Esophagus muscularis mucosa (tissue), 4 donors: ENCODE measurements around the gene SRGAP3. TPM values are rescaled to one million over a fixed set of nuclear protein-coding genes. Genes with fewer than 3 reads are reported as not detected.

Source experiments
- DNase-seq: peaks from one replicate; pipeline ENCODE4 v3.0.0-alpha.2; 2017; ENCODE audit errors: extremely low spot score
- H3K27ac ChIP-seq, 4 donors: fragments of 200-600 bp; sonication (generic); replicated peaks in 1 of 4; 1 replicate in 3 of 4; 2 replicates in 1 of 4; pipeline ENCODE4 v1.5.1; 2016 to 2019; ENCODE audit warnings: mild to moderate bottlenecking in 1 of 4
- H3K27me3 ChIP-seq, 4 donors: fragments of 200-600 bp; sonication (generic); one replicate each; pipeline versions ENCODE4 v1.5.1 to v1.6.0; 2016 to 2019
- H3K36me3 ChIP-seq, 4 donors: fragments of 200-600 bp; sonication (generic); one replicate each; pipeline ENCODE4 v1.5.1; 2016 to 2019
- H3K4me1 ChIP-seq, 4 donors: fragments of 200-600 bp; sonication (generic); one replicate each; pipeline ENCODE4 v1.5.1; 2016 to 2019
- H3K4me3 ChIP-seq, 4 donors: fragments of 200-600 bp; sonication (generic); 1 replicate in 2 of 4; 2 replicates in 2 of 4; pipeline ENCODE4 v1.5.1; 2016 to 2019; ENCODE audit warnings: mild to moderate bottlenecking in 4 of 4, moderate library complexity in 1 of 4
- H3K9me3 ChIP-seq, 4 donors: fragments of 200-600 bp; sonication (generic); 1 replicate in 3 of 4; 2 replicates in 1 of 4; pipeline ENCODE4 v1.5.1; 2016 to 2019
- EP300 ChIP-seq: sonication (generic); formaldehyde crosslinking; IDR thresholded peaks from one replicate; pipeline ENCODE4 v1.6.1; 2017; ENCODE audit warnings: antibody characterized with exemption
- POLR2A ChIP-seq: fragments of 450-650 bp; IDR thresholded peaks from one replicate; pipeline ENCODE4 v1.6.1; 2017; ENCODE audit warnings: antibody characterized with exemption, moderate library complexity, mild to moderate bottlenecking, low read depth
- POLR2AphosphoS5 ChIP-seq, 2 donors: sonication (generic); formaldehyde crosslinking; IDR thresholded peaks; one replicate each; pipeline ENCODE4 v1.6.1; 2017; ENCODE audit warnings: antibody characterized with exemption in 2 of 2
- WGBS: methylation state at CpG from one replicate; pipeline ENCODE4 v1.1.5; 2018; 5-methylcytosine and 5-hydroxymethylcytosine counted together
- intact Hi-C: fragments of 100-400 bp; cut with DNase I; formaldehyde crosslinking; loops from one replicate; pipeline ENCODE4 v1.15.1; 2023
- total RNA-seq, 4 donors: library from RNA; depleted of rRNA; stranded (reverse); fragments of >200 nt; gene quantifications; one replicate each; pipeline versions ENCODE4 v1.1.0 to v1.2.1, GENCODE V29; 2016
- TF ChIP-seq, protein P1 (sequence below), 3 experiments: fragments of 200-600 bp in 2 of 3; fragments of 450-650 bp in 1 of 3; sonication (generic) in 2 of 3; IDR thresholded peaks; one replicate each; pipeline ENCODE4 v1.5.1; 2017 to 2019; ENCODE audit warnings: antibody characterized with exemption in 3 of 3, mild to moderate bottlenecking in 2 of 3, moderate library complexity in 1 of 3

The SRGAP3 gene
- total RNA-seq, 4 donors from 2014 or later: 2.4 to 8.6 (median 3.1) TPM

DNA sequence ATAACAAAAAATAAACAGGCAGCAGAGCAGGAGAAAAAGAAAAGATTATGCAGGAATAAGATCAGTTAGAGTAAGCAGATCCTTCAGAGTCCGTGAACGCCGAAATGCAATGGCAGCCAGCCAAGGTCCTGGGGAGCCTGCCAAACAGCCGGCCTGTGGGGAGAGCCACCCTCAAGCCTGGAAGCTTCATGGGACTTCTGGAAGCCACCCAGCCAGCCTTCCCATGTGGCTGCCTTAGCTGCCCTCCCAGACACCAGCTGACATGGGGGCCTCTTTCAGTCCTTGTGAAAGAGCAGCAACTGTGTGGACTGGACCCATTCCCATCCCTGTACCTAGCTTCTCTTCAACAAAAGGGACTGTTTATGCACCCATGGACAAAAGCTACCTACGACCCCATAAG, 221.3 kb downstream of the SRGAP3 start:
- 39% methylated on average over 5 of the region's 5 CpGs for WGBS
- intact Hi-C loops: no loop called here
- Histone ChIP-seq H3K36me3 (peaks cover 0 to 4% (median 2%) of the 10 kb centered on the region in 4 donors), H3K4me1 (peaks cover 15 to 20% (median 17%) of the 10 kb centered on the region in 4 donors), H3K27ac (peak overlapping the region in 2 of 4 donors; percentile 11 to 45), H3K27me3 (no peaks in the 10 kb centered on the region), H3K9me3 (no peaks in the 10 kb centered on the region), H3K4me3 (no peak overlapping the region)
- TF ChIP-seq EP300 (no peak), POLR2AphosphoS5 (IDR thresholded peaks at IDR 0.05) (peak; percentile 21 to 62), POLR2A (no peak)
- TF ChIP-seq, protein P1, sequence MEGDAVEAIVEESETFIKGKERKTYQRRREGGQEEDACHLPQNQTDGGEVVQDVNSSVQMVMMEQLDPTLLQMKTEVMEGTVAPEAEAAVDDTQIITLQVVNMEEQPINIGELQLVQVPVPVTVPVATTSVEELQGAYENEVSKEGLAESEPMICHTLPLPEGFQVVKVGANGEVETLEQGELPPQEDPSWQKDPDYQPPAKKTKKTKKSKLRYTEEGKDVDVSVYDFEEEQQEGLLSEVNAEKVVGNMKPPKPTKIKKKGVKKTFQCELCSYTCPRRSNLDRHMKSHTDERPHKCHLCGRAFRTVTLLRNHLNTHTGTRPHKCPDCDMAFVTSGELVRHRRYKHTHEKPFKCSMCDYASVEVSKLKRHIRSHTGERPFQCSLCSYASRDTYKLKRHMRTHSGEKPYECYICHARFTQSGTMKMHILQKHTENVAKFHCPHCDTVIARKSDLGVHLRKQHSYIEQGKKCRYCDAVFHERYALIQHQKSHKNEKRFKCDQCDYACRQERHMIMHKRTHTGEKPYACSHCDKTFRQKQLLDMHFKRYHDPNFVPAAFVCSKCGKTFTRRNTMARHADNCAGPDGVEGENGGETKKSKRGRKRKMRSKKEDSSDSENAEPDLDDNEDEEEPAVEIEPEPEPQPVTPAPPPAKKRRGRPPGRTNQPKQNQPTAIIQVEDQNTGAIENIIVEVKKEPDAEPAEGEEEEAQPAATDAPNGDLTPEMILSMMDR (IDR thresholded peaks at IDR 0.05): no peak
- peak; percentile 94 for DNase-seq

DNA sequence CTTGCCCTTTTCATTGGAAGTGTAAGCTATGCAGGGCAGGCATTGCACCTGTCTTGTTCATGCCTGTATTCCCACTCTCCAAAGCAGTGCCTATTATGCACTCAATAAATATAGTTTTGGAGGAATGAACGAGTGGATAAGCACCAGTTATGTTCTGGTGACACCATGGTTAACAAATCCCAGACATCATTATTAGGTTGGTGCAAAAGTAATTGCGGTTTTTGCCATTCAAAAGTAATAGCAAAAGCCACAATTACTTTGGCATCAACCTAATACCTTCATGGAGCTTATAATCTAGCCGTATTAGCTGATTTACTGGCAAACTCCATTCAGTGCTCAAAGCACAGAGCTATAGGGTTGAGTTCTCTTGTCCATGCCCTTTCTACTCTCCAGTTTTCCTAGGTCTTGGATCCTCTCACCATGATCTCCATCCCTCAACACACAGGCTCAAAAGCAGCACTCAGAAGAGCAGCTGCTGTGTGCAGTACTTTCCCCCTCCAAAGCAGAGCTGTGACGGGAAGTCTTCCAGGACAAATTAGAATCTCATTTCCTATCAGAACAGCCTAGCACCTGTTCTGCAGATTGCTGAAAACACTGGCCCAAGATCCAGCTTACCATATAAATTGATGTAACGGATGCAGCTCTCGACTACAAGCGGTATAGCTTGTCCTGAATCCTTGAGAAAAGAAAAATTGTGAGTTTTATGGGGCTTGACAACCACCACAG, 223.0 kb downstream of the SRGAP3 start:
- peaks cover 0 to 4% (median 2%) of the 10 kb centered on the region in 4 donors for H3K36me3 ChIP-seq
- TF ChIP-seq POLR2A (no peak), POLR2AphosphoS5 (IDR thresholded peaks at IDR 0.05) (no peak), EP300 (no peak)
- TF ChIP-seq, protein P1 (IDR thresholded peaks at IDR 0.05): no peak
- intact Hi-C loops: no loop called here
- 84% methylated on average over 7 of the region's 7 CpGs for WGBS
- no peak for DNase-seq
- peaks cover 15 to 20% (median 17%) of the 10 kb centered on the region in 4 donors for H3K4me1 ChIP-seq
- H3K4me3 ChIP-seq: no peak overlapping the region
- H3K9me3 ChIP-seq: no peaks in the 10 kb centered on the region
- no peaks in the 10 kb centered on the region for H3K27me3 ChIP-seq
- H3K27ac ChIP-seq: no peak overlapping the region

DNA sequence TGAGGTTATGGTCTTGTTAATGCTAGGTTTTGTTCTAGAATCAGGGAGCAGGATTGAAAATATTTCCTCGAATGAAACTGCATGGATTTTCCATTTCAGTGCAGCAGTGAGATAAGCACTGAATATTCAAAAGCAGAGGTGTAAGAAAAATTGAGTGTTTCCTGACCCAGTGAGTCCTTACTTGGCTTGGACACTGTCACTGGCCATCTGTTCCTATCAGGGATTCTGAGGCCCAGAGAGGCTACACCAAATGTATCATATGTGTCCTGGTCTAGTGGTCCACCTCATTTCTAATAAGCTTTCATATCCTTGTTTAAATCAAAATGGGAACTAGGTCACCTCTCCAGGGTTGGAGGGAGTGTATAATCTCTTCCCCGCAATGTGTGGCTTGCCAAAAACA, 225.1 kb downstream of the SRGAP3 start:
- Histone ChIP-seq H3K9me3 (no peaks in the 10 kb centered on the region), H3K27me3 (no peaks in the 10 kb centered on the region), H3K4me3 (no peak overlapping the region), H3K36me3 (peaks cover 0 to 4% (median 2%) of the 10 kb centered on the region in 4 donors), H3K27ac (no peak overlapping the region), H3K4me1 (peaks cover 16 to 33% (median 20%) of the 10 kb centered on the region in 4 donors)
- no peak for TF ChIP-seq POLR2AphosphoS5 (IDR thresholded peaks at IDR 0.05)
- no peak for TF ChIP-seq EP300
- WGBS: 89% methylated on average over 2 of the region's 2 CpGs
- intact Hi-C loops: no loop called here
- DNase-seq: no peak

DNA sequence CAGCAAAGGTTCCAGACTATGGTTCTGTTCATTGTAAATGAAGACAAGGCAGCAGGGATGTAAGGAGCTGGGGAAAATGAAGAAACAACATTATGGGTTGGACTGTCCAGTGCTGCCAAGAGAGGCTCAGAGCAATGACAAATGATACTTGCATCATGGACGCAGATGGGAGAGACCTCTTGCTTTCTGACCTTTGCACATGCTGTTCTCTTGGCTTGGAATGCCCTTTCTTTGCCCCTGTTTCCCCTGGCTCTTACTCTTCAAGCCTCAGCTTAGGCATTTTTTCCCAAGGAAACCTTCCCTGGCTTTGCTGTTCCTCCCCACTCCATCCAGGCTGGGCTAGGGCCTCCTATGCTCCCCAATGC, 226.2 kb downstream of the SRGAP3 start:
- no peak for DNase-seq
- H3K4me1 ChIP-seq: peaks cover 10 to 29% (median 12%) of the 10 kb centered on the region in 4 donors
- H3K4me3 ChIP-seq: no peak overlapping the region
- no peak overlapping the region for H3K27ac ChIP-seq
- no peaks in the 10 kb centered on the region for H3K27me3 ChIP-seq
- intact Hi-C loops: no loop called here
- 90% methylated on average over 1 of the region's 1 CpG for whole genome bisulfite sequencing
- H3K9me3 ChIP-seq: no peaks in the 10 kb centered on the region
- H3K36me3 ChIP-seq: peaks cover 0 to 4% (median 2%) of the 10 kb centered on the region in 4 donors
- TF ChIP-seq EP300 (no peak), POLR2A (no peak), POLR2AphosphoS5 (IDR thresholded peaks at IDR 0.05) (no peak)
- TF ChIP-seq, protein P1 (IDR thresholded peaks at IDR 0.05): no peak

DNA sequence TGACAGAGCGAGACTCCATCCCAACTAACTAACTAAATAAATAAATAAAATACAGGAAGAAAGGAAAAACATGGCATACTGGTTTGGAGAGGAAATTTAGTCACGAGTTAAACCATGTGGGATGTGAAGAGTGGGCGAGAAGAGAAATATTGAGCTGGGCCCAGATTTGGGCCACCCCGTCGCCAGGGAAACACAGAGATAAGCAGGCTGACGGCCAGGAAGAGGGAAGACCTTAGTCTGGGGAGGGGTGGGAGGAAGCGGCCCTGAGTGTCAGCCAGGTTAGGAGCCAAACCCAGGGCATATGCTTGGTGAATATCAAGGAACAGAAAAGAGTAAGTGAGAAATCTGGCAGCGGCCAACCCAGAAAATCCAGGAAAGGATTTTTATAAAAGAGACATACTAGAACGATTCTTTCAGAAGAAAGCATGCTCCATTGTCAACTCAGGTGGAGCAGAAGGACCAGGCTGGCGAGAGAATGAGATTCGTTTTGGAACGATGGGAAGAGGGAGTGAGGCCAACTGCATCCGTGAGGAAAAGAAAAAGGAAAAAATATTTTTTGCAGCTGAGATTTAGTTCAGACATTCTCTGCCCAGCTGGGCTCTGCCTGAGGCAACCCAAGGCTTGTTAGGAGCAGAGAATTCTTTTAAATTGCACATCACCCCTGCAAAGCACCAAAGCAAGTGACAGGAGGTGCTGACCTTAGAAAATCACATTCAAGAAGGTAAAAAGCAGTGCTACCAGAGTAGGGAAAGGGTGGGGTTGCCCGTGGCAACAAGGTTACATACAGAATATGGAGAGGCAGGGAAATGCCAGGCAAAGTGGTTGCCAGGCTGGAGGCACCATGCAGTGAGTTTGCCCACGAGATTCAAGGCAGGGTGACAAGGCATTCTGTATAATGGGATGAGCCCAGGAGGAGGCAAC, 226.9 kb downstream of the SRGAP3 start:
- H3K9me3 ChIP-seq: no peaks in the 10 kb centered on the region
- intact Hi-C loops: no loop called here
- TF ChIP-seq POLR2AphosphoS5 (IDR thresholded peaks at IDR 0.05) (no peak), EP300 (no peak), POLR2A (no peak)
- TF ChIP-seq, protein P1 (IDR thresholded peaks at IDR 0.05): no peak
- peaks cover 4 to 22% (median 6%) of the 10 kb centered on the region in 4 donors for H3K4me1 ChIP-seq
- H3K27me3 ChIP-seq: no peaks in the 10 kb centered on the region
- DNase-seq: no peak
- no peak overlapping the region for H3K4me3 ChIP-seq
- peaks cover 0 to 4% (median 2%) of the 10 kb centered on the region in 4 donors for H3K36me3 ChIP-seq
- WGBS: 82% methylated on average over 15 of the region's 15 CpGs
- no peak overlapping the region for H3K27ac ChIP-seq
